Testis (tissue), 3 donors: ENCODE data around the gene XNDC1N. TPM values are rescaled to one million over a fixed set of nuclear protein-coding genes. Genes with fewer than 3 reads are reported as not detected.

ENCODE experiments used
- DNase-seq: peaks from one replicate; pipeline ENCODE4 v3.0.0-alpha.2; 2019
- H3K27ac ChIP-seq, 2 donors: fragments of 200-600 bp; sonication (generic); one replicate each; pipeline ENCODE4 v1.5.1; 2019
- H3K27me3 ChIP-seq: fragments of 200-600 bp; sonication (generic); one replicate; pipeline ENCODE4 v1.5.1; 2019
- H3K36me3 ChIP-seq: fragments of 200-600 bp; sonication (generic); one replicate; pipeline ENCODE4 v1.5.1; 2017; ENCODE audit warnings: low read depth; ENCODE audit errors: missing control alignments
- H3K4me1 ChIP-seq: fragments of 200-600 bp; sonication (generic); one replicate; pipeline ENCODE4 v1.5.1; 2019
- H3K4me3 ChIP-seq, 2 donors: fragments of 200-600 bp; sonication (generic); one replicate each; pipeline ENCODE4 v1.5.1; 2017 to 2019
- H3K9me3 ChIP-seq: fragments of 200-600 bp; sonication (generic); one replicate; pipeline ENCODE4 v1.5.1; 2017
- POLR2A ChIP-seq: fragments of 450-650 bp; IDR thresholded peaks from one replicate; pipeline ENCODE4 v1.6.1; 2017; ENCODE audit warnings: antibody characterized with exemption, mild to moderate bottlenecking, moderate library complexity
- WGBS, 2 donors: methylation state at CpG; one replicate each; pipeline ENCODE4 v1.1.5; 2018; 5-methylcytosine and 5-hydroxymethylcytosine counted together
- intact Hi-C: fragments of 100-400 bp; cut with DNase I; formaldehyde crosslinking; loops from one replicate; pipeline ENCODE4 v1.15.1; 2023; ENCODE audit warnings: low total_unique reads
- polyA plus RNA-seq: library from polyadenylated mRNA; stranded (reverse); fragments of 350-450 nt; fragmentation: Illumina TruSeq; extraction: RNeasy Lipid Tissue Mini Kit (QIAGEN cat#74804); gene quantifications from one replicate; pipeline ENCODE4 v1.2.3, GENCODE V29; 2014; ENCODE audit warnings: low read depth, low replicate concordance; ENCODE audit not compliant: insufficient read depth
- total RNA-seq, 2 donors: library from RNA; depleted of rRNA; stranded (reverse); fragments of >200 nt; gene quantifications; one replicate each; pipeline ENCODE4 v1.2.3, GENCODE V29; 2016
- TF ChIP-seq, protein P1 (sequence below), 3 experiments: fragments of 450-650 bp in 2 of 3; fragments of 200-600 bp in 1 of 3; sonication (generic) in 1 of 3; IDR thresholded peaks; one replicate each; pipeline ENCODE4 v1.5.1; 2016 to 2019; ENCODE audit warnings: antibody characterized with exemption in 3 of 3, mild to moderate bottlenecking in 2 of 3, moderate library complexity in 1 of 3

Gene XNDC1N
- total and polyA plus RNA-seq, 3 donors from 2014 or later = 5.0 to 14.5 (median 9.0) TPM

DNA sequence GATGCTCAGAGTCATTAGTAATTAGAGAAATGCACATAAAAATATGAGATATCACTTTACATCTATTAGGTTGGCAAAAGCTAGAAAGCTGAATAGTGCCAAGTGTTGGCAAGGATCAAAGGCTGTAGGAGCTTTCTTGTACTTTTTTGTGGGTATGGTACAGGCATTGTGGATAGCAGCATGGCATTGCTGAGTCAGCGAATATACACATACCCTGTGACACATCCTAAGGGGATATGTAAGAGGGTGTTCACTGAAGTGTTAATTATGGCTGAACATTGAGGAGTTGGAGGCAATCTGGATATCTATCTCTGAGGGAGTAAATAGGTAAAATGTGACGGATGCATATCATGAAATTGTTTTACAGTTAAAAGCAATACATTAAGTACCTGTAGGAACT is 43.3 kb upstream of the XNDC1N start:
- Histone ChIP-seq H3K27ac (no peak overlapping the region), H3K27me3 (no peaks in the 10 kb centered on the region), H3K9me3 (no peaks in the 10 kb centered on the region), H3K4me1 (no peaks in the 10 kb centered on the region), H3K36me3 (no peaks in the 10 kb centered on the region), H3K4me3 (no peak overlapping the region)
- 95 to 97% methylated on average over 2 of the region's 2 CpGs for WGBS, 2 donors
- intact Hi-C loops = no loop called here
- TF ChIP-seq, protein P1, sequence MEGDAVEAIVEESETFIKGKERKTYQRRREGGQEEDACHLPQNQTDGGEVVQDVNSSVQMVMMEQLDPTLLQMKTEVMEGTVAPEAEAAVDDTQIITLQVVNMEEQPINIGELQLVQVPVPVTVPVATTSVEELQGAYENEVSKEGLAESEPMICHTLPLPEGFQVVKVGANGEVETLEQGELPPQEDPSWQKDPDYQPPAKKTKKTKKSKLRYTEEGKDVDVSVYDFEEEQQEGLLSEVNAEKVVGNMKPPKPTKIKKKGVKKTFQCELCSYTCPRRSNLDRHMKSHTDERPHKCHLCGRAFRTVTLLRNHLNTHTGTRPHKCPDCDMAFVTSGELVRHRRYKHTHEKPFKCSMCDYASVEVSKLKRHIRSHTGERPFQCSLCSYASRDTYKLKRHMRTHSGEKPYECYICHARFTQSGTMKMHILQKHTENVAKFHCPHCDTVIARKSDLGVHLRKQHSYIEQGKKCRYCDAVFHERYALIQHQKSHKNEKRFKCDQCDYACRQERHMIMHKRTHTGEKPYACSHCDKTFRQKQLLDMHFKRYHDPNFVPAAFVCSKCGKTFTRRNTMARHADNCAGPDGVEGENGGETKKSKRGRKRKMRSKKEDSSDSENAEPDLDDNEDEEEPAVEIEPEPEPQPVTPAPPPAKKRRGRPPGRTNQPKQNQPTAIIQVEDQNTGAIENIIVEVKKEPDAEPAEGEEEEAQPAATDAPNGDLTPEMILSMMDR (IDR thresholded peaks at IDR 0.05) = no peak
- no peak for TF ChIP-seq POLR2A
- DNase-seq = no peak

DNA sequence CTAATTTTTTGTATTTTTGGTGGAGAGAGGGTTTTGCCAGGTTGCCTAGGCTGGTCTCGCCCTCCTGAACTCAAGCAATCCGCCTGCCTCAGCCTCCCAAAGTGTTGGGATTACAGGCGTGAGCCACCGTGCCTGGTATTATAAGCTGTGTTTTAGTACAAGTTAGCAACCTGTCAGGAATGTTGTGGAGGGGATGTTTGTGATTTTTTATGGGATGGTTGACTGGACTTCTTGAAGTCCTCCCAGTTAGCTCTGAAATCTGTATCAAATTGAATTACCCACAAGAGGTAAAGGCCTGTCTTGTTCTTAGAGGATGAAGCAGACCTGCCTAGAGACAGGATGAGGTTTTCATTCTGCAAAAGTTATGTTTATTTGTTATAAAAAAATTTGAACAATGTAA is 36.2 kb upstream of the XNDC1N start:
- WGBS, 2 donors = 95 to 98% methylated on average over 4 of the region's 4 CpGs
- H3K27ac ChIP-seq = no peak overlapping the region
- no peaks in the 10 kb centered on the region for H3K36me3 ChIP-seq
- no peaks in the 10 kb centered on the region for H3K27me3 ChIP-seq
- no peak overlapping the region for H3K4me3 ChIP-seq
- no peak for TF ChIP-seq POLR2A
- TF ChIP-seq, protein P1 (IDR thresholded peaks at IDR 0.05) = no peak
- intact Hi-C loops = no loop called here
- no peak for DNase-seq
- H3K9me3 ChIP-seq = no peaks in the 10 kb centered on the region
- H3K4me1 ChIP-seq = no peaks in the 10 kb centered on the region

DNA sequence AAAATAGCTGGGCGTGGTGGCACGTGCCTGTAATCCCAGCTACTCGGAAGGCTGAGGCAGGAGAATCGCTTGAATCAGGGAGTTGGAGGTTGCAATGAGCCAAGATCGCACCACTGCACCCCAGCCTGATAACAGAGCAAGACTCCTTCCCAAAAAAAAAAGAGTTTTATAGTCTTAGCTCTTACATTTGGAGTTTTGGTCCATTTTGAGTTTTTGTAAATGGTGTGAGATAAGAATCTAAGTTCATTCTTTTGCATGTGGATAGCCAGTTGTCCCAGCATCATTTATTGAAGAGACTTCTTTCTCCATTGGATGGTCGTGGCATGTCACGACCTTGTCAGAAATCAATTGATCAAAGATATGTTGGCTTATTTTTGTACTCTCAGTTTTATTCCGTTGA is 35.1 kb upstream of the XNDC1N start:
- H3K9me3 ChIP-seq = no peaks in the 10 kb centered on the region
- H3K4me3 ChIP-seq = no peak overlapping the region
- H3K27me3 ChIP-seq = no peaks in the 10 kb centered on the region
- 88 to 89% methylated on average over 8 of the region's 8 CpGs for WGBS, 2 donors
- no peaks in the 10 kb centered on the region for H3K36me3 ChIP-seq
- intact Hi-C loops = no loop called here
- no peak for DNase-seq
- TF ChIP-seq, protein P1 (IDR thresholded peaks at IDR 0.05) = no peak
- TF ChIP-seq POLR2A = no peak
- H3K4me1 ChIP-seq = no peaks in the 10 kb centered on the region
- no peak overlapping the region for H3K27ac ChIP-seq

DNA sequence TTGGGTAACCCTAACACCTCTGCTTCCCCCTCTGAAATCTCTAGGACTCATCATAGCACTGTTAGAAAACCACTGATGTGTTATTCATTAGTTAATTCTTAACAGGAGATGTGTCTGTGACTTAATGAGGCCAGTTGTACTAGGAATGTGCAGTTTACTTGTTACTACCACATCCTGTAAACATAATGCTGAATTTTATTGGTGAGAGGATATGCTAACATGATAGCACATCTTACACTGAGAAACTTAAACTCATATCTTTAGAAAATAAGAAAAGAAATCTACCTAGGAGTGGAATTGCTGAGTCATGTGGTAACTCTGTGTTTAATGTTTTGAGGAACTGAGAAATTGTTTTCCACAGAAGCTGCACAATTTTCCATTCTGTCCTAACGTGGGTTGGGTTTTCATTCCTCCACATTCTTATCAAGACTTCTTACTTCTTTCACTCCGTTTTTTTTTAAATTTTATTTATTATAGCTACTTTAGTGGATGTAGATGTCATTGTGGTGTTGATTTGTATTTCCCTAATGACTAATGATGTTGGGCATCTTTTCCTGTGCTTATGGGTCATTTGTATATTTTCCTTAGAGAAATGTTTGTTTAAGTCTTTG is 34.1 kb upstream of the XNDC1N start:
- Histone ChIP-seq H3K4me1 (no peaks in the 10 kb centered on the region), H3K4me3 (no peak overlapping the region), H3K36me3 (no peaks in the 10 kb centered on the region), H3K9me3 (no peaks in the 10 kb centered on the region), H3K27ac (peak overlapping the region in 1 of 2 donors; percentile 56), H3K27me3 (no peaks in the 10 kb centered on the region)
- DNase-seq = no peak
- 34 to 50% methylated on average over 2 of the region's 2 CpGs for WGBS, 2 donors
- intact Hi-C loops = no loop called here
- TF ChIP-seq POLR2A = no peak
- TF ChIP-seq, protein P1 (IDR thresholded peaks at IDR 0.05) = no peak

DNA sequence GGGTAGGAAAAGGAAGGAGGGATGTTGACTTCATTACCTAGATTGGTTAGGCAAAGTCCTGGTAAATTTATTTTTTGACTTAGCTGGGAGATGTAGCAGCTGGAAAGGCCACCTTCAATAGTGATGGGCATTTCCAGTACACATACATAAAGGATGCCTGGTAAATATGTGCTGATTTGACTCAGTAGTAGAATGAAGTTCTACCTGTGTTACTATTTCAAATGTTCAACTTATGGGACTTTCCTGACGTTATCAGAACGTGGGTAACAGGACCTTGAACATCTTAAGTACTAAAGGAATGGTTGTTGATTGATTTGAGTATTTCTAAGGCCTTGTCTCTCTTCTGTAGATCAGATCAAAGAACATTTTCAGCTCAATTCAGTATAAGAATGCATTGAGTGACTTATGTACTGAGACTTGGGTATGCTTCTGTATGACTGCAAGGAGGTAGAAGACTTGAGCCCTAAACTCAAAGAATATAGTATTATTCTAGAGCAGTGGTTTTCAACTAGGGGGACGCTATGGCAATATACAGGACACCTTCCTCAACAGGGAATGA is 27.6 kb upstream of the XNDC1N start:
- WGBS, 2 donors = 46 to 57% methylated on average over 3 of the region's 3 CpGs
- TF ChIP-seq POLR2A = no peak
- TF ChIP-seq, protein P1 (IDR thresholded peaks at IDR 0.05) = no peak
- Histone ChIP-seq H3K4me3 (no peak overlapping the region), H3K9me3 (no peaks in the 10 kb centered on the region), H3K36me3 (no peaks in the 10 kb centered on the region), H3K4me1 (no peaks in the 10 kb centered on the region), H3K27me3 (no peaks in the 10 kb centered on the region), H3K27ac (no peak overlapping the region)
- intact Hi-C loops = no loop called here
- no peak for DNase-seq
